Osteocyte (in vitro differentiated cells): ENCODE measurements around the gene HSD11B1. TPM values are rescaled to one million over a fixed set of nuclear protein-coding genes. Genes with fewer than 3 reads are reported as not detected.

Source experiments
- DNase-seq: peaks from one replicate; pipeline ENCODE4 v3.0.0; 2021; ENCODE audit warnings: mixed read lengths; ENCODE audit not compliant: unreplicated experiment; ENCODE audit errors: extremely low spot score
- H3K27ac Mint-ChIP-seq: one replicate; pipeline ENCODE4 v1.8.0; 2021; ENCODE audit warnings: mild to moderate bottlenecking, mixed read lengths; ENCODE audit not compliant: unreplicated experiment
- H3K27me3 Mint-ChIP-seq: one replicate; pipeline ENCODE4 v1.8.0; 2021; ENCODE audit warnings: mixed read lengths; ENCODE audit not compliant: unreplicated experiment
- H3K36me3 Mint-ChIP-seq: one replicate; pipeline ENCODE4 v1.8.0; 2021; ENCODE audit warnings: mixed read lengths; ENCODE audit not compliant: unreplicated experiment
- H3K4me1 Mint-ChIP-seq: one replicate; pipeline ENCODE4 v1.8.0; 2021; ENCODE audit warnings: mixed read lengths; ENCODE audit not compliant: unreplicated experiment
- H3K4me3 Mint-ChIP-seq: one replicate; pipeline ENCODE4 v1.8.0; 2021; ENCODE audit warnings: mild to moderate bottlenecking, moderate library complexity, mixed read lengths; ENCODE audit not compliant: unreplicated experiment
- H3K9me3 Mint-ChIP-seq: one replicate; pipeline ENCODE4 v1.8.0; 2021; ENCODE audit warnings: mixed read lengths; ENCODE audit not compliant: unreplicated experiment
- total RNA-seq: library from RNA; stranded (reverse); gene quantifications from 2 replicates; pipeline ENCODE4 v1.2.1, GENCODE V29; 2021
- TF ChIP-seq, protein P1 (sequence below): fragments of 200-600 bp; sonication (generic); IDR thresholded peaks from 2 replicates; pipeline ENCODE4 v1.5.0; 2021; ENCODE audit warnings: antibody characterized with exemption, mild to moderate bottlenecking, moderate library complexity

The HSD11B1 gene
- total RNA-seq, 1 donor from 2014 or later = not detected

DNA sequence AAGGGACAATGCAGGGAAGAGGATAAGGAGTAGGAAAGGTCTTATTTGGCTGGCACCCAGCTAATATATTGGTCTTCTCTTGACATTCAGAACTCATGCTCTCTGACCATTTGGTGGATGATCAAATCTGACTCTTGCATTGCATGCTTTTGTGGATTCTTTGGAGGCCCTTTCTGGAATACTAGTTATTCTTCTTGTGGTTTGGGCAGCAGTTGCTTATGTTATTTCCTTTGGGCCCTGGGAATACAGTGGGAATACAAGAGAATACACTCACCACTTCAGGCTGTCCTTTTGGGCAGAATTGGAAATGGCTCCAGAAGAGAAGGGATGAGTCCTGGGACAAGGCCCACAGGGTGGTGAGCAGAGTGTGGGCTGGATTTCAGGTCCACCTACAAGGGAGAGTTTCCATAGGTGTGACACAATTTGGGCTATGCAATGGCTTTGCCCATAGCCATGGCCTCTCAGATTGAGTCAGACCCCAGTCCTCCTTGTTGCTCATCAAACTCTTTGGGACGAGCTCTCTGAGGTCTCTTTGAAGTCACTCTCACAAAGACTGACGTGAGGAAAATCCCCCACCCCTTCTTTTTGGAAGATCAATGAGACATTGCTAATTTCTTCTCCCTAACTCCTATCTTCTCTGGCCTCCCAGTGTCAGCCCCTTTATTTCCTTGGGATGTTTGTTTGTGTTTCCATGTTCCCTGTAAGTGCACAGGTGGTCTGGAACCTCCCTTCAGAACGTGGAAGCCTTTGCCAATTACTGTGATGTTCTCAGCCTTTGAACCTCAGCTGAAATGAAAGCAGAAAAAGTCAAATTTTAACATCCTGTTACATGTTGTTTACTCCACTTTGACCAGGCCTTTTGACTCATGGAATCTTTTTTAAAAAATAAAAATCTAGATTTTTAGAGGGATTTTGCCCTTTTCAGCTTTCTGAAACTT is 19.4 kb downstream of the HSD11B1 start:
- no peak for DNase-seq
- Mint-ChIP-seq H3K27ac (no peak overlapping the region), H3K4me1 (no peaks in the 10 kb centered on the region), H3K4me3 (no peak overlapping the region), H3K36me3 (no peaks in the 10 kb centered on the region), H3K27me3 (peaks cover 37% of the 10 kb centered on the region), H3K9me3 (no peaks in the 10 kb centered on the region)
- TF ChIP-seq, protein P1, sequence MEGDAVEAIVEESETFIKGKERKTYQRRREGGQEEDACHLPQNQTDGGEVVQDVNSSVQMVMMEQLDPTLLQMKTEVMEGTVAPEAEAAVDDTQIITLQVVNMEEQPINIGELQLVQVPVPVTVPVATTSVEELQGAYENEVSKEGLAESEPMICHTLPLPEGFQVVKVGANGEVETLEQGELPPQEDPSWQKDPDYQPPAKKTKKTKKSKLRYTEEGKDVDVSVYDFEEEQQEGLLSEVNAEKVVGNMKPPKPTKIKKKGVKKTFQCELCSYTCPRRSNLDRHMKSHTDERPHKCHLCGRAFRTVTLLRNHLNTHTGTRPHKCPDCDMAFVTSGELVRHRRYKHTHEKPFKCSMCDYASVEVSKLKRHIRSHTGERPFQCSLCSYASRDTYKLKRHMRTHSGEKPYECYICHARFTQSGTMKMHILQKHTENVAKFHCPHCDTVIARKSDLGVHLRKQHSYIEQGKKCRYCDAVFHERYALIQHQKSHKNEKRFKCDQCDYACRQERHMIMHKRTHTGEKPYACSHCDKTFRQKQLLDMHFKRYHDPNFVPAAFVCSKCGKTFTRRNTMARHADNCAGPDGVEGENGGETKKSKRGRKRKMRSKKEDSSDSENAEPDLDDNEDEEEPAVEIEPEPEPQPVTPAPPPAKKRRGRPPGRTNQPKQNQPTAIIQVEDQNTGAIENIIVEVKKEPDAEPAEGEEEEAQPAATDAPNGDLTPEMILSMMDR = no peak

DNA sequence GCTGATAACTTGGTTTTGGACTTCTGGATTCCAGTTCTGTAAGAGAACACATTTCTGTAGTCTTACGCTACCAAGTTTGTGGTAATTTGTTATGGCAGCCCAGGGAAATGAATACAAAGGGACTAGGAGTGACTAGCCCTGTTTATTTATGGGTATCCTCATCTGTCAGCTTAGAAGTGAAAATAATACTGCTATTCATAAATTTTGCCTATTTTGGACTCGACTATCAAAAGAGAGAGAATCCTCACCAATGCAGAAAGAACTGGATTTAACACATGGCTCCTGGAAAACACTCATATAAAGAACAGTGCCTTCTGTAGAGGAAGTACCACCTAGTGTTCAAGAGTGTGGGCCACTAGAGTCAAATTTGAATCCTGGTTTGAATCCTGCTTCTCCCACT is 22.6 kb downstream of the HSD11B1 start:
- H3K36me3 Mint-ChIP-seq = no peaks in the 10 kb centered on the region
- peaks cover 33% of the 10 kb centered on the region for H3K27me3 Mint-ChIP-seq

DNA sequence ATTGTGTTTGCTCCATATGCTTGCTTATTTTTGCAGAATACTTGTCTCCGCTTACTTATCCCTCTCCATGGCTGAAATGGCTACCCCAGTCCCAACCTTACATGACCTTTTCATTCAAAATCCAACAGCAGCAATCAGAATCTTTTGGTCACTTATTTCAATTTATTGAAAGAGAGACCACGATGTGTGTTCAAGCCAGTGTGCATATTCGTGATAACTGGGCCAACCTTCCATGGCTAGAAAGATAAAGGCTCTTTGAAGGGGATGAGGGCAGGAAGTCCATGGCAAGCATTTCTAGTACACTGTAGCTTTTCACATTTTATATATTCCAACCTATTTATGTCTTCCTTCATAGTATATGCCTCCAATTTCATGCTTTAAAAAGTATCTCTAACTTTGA is 23.1 kb downstream of the HSD11B1 start:
- Mint-ChIP-seq H3K27ac (no peak overlapping the region), H3K4me1 (no peaks in the 10 kb centered on the region), H3K9me3 (no peaks in the 10 kb centered on the region), H3K27me3 (peaks cover 33% of the 10 kb centered on the region), H3K4me3 (no peak overlapping the region), H3K36me3 (no peaks in the 10 kb centered on the region)
- TF ChIP-seq, protein P1 = no peak
- no peak for DNase-seq

More for the DNA sequence above, 22.6 kb downstream of the HSD11B1 start:
- H3K4me3 Mint-ChIP-seq = no peak overlapping the region
- no peak overlapping the region for H3K27ac Mint-ChIP-seq
- H3K4me1 Mint-ChIP-seq = no peaks in the 10 kb centered on the region
- no peak for DNase-seq
- H3K9me3 Mint-ChIP-seq = no peaks in the 10 kb centered on the region
- TF ChIP-seq, protein P1 = no peak

DNA sequence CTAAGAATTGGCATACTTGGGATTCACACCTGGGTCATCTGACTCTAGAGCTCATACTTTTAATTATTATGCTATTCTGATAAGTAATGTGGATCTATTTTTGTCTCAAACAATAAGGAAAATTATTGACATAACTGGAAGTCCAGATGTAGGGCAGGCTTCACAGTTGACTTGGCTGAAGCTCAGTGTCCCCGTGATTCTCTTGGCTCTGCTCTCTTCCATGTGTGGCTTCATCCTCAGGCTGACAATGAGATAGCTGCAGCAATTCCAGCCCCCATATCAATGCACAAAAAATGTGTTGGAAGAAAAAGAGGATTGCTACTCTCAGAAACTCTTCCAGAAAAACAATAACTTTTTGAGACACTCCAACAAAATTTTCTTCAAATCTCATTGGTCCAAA is 23.8 kb downstream of the HSD11B1 start:
- Mint-ChIP-seq H3K4me3 (no peak overlapping the region), H3K4me1 (no peaks in the 10 kb centered on the region), H3K27me3 (peaks cover 33% of the 10 kb centered on the region), H3K27ac (no peak overlapping the region), H3K9me3 (no peaks in the 10 kb centered on the region), H3K36me3 (no peaks in the 10 kb centered on the region)
- TF ChIP-seq, protein P1 = no peak
- DNase-seq = no peak

DNA sequence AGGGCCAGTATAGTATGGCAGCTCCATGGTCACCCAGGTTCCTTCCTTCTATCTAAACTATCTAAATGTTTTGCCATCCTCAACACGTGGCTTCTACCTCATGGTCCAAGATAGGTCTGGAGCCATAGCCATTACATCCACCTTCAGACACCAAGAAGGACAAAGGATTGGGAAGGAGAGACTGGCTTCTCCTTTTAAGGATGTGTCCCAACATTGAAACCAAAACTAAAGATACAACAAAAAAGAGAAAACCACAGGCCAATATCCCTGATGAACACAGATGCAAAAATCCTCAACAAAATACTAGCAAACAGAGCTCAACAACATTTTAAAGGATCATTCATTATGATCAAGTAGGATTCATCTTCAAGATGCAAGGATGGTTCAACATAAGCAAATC is 24.8 kb downstream of the HSD11B1 start:
- H3K4me3 Mint-ChIP-seq = no peak overlapping the region
- TF ChIP-seq, protein P1 = no peak
- H3K36me3 Mint-ChIP-seq = no peaks in the 10 kb centered on the region
- H3K27ac Mint-ChIP-seq = no peak overlapping the region
- no peak for DNase-seq
- H3K9me3 Mint-ChIP-seq = no peaks in the 10 kb centered on the region
- H3K4me1 Mint-ChIP-seq = no peaks in the 10 kb centered on the region
- H3K27me3 Mint-ChIP-seq = peaks cover 39% of the 10 kb centered on the region
